Measurements from ENCODE around the gene NRXN2.

NRXN2 gene

DNA sequence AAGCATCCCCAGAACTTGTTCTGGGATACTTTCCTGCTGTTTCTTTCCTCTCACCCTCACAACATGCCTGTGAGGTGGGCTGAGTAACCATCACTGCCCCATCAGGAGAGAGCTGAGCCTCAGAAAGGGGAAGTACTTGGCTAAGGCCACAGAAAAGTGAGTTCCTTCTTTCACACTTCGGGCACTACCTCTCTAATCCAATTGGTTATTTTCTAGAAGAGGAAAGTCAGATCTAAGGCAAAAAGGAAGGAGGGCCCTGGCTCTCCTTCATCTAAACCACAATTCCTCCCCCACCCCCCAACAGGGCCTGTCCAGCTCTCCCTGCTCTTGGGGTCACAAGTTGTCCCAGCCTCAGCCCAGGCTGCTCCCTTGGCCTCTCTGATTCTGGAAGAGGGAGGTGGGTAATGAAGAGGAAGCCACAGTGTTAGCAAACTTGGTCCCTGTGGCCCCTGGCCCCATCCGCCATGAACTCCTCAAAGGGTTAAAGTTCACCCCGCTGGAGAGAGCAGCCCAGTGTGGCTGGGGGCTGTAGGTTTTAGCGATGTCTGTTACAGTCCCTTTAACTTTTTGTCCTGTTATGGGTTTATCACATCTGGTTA is 98.0 kb downstream of the NRXN2 start:
- no peak overlapping the region for H3K27ac ChIP-seq
- peaks cover 63% of the 10 kb centered on the region for H3K27me3 ChIP-seq (ENCODE audit: insufficient read depth, low read depth)
- no peaks in the 10 kb centered on the region for H3K36me3 ChIP-seq (ENCODE audit: insufficient read depth)
- H4K20me1 ChIP-seq (ENCODE audit: insufficient read depth): no peaks in the 10 kb centered on the region
- H3K4me1 ChIP-seq (ENCODE audit: low read depth, poor library complexity, severe bottlenecking): no peaks in the 10 kb centered on the region
- no peak overlapping the region for H2AFZ ChIP-seq (ENCODE audit: low read depth)
- no peak overlapping the region for H3K4me3 ChIP-seq (IDR thresholded peaks at IDR 0.05; ENCODE audit: insufficient read depth, low read depth, low read length)
- no peak overlapping the region for H3K9ac ChIP-seq
- H3K79me2 ChIP-seq (ENCODE audit: insufficient read depth, low read depth): no peaks in the 10 kb centered on the region
- TF ChIP-seq, protein P1, sequence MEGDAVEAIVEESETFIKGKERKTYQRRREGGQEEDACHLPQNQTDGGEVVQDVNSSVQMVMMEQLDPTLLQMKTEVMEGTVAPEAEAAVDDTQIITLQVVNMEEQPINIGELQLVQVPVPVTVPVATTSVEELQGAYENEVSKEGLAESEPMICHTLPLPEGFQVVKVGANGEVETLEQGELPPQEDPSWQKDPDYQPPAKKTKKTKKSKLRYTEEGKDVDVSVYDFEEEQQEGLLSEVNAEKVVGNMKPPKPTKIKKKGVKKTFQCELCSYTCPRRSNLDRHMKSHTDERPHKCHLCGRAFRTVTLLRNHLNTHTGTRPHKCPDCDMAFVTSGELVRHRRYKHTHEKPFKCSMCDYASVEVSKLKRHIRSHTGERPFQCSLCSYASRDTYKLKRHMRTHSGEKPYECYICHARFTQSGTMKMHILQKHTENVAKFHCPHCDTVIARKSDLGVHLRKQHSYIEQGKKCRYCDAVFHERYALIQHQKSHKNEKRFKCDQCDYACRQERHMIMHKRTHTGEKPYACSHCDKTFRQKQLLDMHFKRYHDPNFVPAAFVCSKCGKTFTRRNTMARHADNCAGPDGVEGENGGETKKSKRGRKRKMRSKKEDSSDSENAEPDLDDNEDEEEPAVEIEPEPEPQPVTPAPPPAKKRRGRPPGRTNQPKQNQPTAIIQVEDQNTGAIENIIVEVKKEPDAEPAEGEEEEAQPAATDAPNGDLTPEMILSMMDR (conservative IDR thresholded peaks at IDR 0.05; ENCODE audit: low read depth, low read length): no peak
- no peak overlapping the region for H3K4me2 ChIP-seq

DNA sequence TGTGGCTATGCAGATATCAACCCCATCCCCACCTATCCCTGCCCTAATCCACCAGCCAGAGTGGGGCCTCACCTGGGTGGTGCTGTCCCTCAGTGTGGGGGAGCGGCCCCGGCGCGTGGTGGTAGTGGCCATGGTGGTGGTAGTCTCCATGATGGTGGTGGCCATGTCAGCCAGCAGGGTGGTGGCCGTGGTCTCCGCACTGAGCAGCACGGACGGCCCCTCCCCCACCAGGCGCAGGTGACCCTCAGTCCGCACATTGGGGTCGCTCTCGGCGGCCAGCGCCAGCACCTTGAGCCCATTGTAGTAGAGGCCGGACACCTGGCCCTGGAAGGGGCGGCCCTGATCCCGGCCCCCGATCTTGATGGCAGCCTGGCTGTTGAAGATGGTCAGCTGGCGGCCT is 100.3 kb downstream of the NRXN2 start:
- H3K27ac ChIP-seq: no peak overlapping the region
- no peak overlapping the region for H3K4me2 ChIP-seq
- H3K9ac ChIP-seq: no peak overlapping the region

DNA sequence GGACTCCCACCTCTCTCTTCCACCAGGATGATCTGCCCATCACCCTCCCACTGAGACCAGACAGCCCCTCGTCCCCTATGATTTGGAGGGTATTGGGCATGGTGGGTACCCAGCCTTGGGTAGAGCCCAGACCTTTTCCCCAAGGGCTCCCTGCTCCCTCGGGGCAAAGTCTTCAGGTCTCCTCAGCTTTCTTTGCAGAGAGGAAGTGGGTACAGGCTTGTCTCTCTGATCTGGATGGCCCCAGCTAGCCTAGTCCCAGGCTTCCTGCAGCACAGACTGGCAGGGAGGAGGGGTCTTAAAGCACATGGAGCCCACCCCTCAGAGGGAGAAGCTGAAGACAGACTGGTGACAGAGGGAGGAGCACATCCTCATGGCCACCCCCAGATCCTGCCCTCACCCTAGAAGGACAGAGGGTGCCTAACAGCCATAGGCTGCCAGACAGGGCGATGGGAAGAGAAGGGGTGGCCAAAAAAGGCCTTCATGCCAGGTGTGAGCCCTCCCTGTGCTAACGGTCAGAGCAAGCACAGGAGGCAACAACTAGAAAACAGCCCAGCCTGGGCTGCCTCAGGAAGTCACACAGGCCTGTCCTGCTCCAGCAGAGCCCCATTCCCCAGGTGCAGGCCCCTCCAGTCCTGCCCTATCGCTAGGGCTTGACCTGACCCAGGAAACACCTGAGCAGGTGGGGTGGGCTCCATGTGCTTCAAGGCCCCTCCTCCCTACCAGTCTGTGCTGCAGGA is 101.5 kb downstream of the NRXN2 start:
- Histone ChIP-seq H3K9ac (no peak overlapping the region), H3K27me3 (ENCODE audit: insufficient read depth, low read depth) (peaks cover 37% of the 10 kb centered on the region), H3K36me3 (ENCODE audit: insufficient read depth) (no peaks in the 10 kb centered on the region), H3K4me3 (IDR thresholded peaks at IDR 0.05; ENCODE audit: insufficient read depth, low read depth, low read length) (no peak overlapping the region), H4K20me1 (ENCODE audit: insufficient read depth) (no peaks in the 10 kb centered on the region), H3K4me2 (no peak overlapping the region), H3K27ac (no peak overlapping the region), H2AFZ (ENCODE audit: low read depth) (no peak overlapping the region), H3K79me2 (ENCODE audit: insufficient read depth, low read depth) (no peaks in the 10 kb centered on the region), H3K4me1 (ENCODE audit: low read depth, poor library complexity, severe bottlenecking) (no peaks in the 10 kb centered on the region)
- TF ChIP-seq, protein P1 (conservative IDR thresholded peaks at IDR 0.05; ENCODE audit: low read depth, low read length): no peak

More for the DNA sequence above, 100.3 kb downstream of the NRXN2 start:
- Histone ChIP-seq H3K4me3 (IDR thresholded peaks at IDR 0.05; ENCODE audit: insufficient read depth, low read depth, low read length) (no peak overlapping the region), H3K27me3 (ENCODE audit: insufficient read depth, low read depth) (peaks cover 45% of the 10 kb centered on the region), H3K4me1 (ENCODE audit: low read depth, poor library complexity, severe bottlenecking) (no peaks in the 10 kb centered on the region), H2AFZ (ENCODE audit: low read depth) (no peak overlapping the region), H3K36me3 (ENCODE audit: insufficient read depth) (no peaks in the 10 kb centered on the region), H3K79me2 (ENCODE audit: insufficient read depth, low read depth) (no peaks in the 10 kb centered on the region), H4K20me1 (ENCODE audit: insufficient read depth) (no peaks in the 10 kb centered on the region)
- TF ChIP-seq, protein P1 (conservative IDR thresholded peaks at IDR 0.05; ENCODE audit: low read depth, low read length): no peak

DNA sequence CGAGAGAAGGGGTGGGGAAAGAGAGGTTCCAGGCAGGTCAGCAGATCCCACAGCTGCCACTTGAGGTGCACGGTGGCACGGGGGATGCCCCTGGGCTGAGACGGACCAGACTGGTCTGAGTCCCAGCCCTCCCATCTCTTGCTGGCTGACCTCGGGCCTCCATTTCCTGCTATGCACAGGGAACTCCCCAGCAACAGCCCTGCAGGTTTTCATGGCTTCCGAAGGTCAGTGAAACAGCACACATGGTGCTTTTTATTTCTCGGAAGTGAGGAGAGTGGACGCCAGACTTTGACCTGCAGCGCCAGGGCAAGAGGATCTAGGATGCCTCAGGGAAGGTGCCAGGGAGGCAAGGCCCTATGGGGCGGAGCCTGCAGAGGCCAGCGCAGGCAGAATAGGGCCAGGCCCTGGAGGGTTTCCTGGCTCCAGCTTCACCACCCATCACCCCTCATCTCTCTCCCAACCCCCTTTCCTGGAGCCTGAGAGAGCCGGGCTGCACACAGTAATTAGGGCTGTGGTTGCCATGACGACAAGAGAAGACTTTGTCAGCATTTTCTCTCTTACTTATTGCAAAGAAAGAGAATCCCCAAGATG is 102.5 kb downstream of the NRXN2 start:
- H3K27me3 ChIP-seq (ENCODE audit: insufficient read depth, low read depth): peaks cover 28% of the 10 kb centered on the region
- H3K9ac ChIP-seq: no peak overlapping the region
- TF ChIP-seq, protein P1 (conservative IDR thresholded peaks at IDR 0.05; ENCODE audit: low read depth, low read length): no peak
- no peak overlapping the region for H2AFZ ChIP-seq (ENCODE audit: low read depth)
- H3K4me3 ChIP-seq (IDR thresholded peaks at IDR 0.05; ENCODE audit: insufficient read depth, low read depth, low read length): no peak overlapping the region
- no peaks in the 10 kb centered on the region for H3K79me2 ChIP-seq (ENCODE audit: insufficient read depth, low read depth)
- no peak overlapping the region for H3K4me2 ChIP-seq
- H3K27ac ChIP-seq: no peak overlapping the region
- no peaks in the 10 kb centered on the region for H3K36me3 ChIP-seq (ENCODE audit: insufficient read depth)
- H3K4me1 ChIP-seq (ENCODE audit: low read depth, poor library complexity, severe bottlenecking): no peaks in the 10 kb centered on the region
- H4K20me1 ChIP-seq (ENCODE audit: insufficient read depth): no peaks in the 10 kb centered on the region

Measured in KMS-11 (cell line).